Measurements from ENCODE around the gene LRRK1. TPM values are rescaled to one million over a fixed set of nuclear protein-coding genes. Genes with fewer than 3 reads are reported as not detected.

Gene LRRK1
- total and polyA plus RNA-seq, 2 donors (not counting 1 experiment from before 2014, with no cell fraction given), result 19.8 to 53.0 TPM

DNA sequence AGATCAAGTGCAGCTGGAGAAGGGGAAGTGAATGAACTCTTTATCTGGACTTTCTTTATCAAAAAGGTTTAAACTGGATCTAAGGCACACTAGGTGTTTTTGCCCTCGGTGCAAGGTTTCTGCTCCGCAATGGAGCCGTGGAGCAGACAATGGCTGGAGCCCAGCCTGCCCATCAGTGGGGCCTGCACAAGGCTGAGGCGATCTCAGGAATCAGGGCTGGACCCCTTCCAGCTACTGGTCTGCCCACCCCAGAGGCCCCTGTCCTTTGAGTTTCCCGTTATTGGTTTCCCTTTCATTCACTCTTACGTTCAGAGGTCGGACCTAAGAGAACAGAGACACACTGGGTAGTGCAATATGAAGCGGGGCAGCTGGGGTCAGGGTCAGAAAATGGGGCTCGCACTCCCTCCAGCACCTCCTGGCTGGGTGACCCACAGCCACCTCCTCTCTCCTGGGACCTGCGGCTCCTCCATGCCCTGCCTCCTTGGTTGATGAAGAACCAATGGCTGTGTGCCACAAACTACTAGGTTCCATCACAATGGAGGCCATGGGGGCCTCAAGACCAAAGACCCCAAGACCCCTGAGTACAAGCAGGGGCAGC is 168.1 kb downstream of the LRRK1 start:
- H3K4me1 ChIP-seq (ENCODE audit: control insufficient read depth in 2 of 2, insufficient read depth in 2 of 2, low read length in 2 of 2), result peaks cover 0 to 6% of the 10 kb centered on the region in 2 donors
- H3K9me3 Mint-ChIP-seq (ENCODE audit: insufficient read depth), result no peaks in the 10 kb centered on the region
- no peaks in the 10 kb centered on the region for H3K36me3 ChIP-seq (replicated peaks in 1 of 2; ENCODE audit: control extremely low read depth in 1 of 2, control insufficient read depth in 1 of 2, extremely low read depth in 1 of 2, insufficient read depth in 2 of 2, low read length in 1 of 2)
- no peak overlapping the region for H3K4me3 ChIP-seq (ENCODE audit: control extremely low read depth in 1 of 5, extremely low read depth in 1 of 5, insufficient read depth in 1 of 5, low read depth in 2 of 5, low read length in 4 of 5)
- intact Hi-C loops (cut with micrococcal nuclease), result loop anchor here (5.0 kb wide), 1 partner anchor 70 kb away; no protein-coding TSS in a partner anchor
- peaks cover 0 to 4% (median 0%) of the 10 kb centered on the region in 3 donors for H3K9me3 ChIP-seq (ENCODE audit: control extremely low read depth in 1 of 3, control insufficient read depth in 2 of 3, insufficient read depth in 1 of 3, low read length in 2 of 3)
- CTCF ChIA-PET, result interaction anchor here (1.2 to 8.7 kb wide), 5 partner anchors 15 to 173 kb away, joined by 3 to 138 read pairs (median 11); partner anchors contain the start of gene CHSY1
- TF ChIP-seq EZH2 (IDR thresholded peaks at IDR 0.05; ENCODE audit: borderline replicate concordance, insufficient read depth, low read depth, low read length, poor library complexity, severe bottlenecking), result no peak
- TF ChIP-seq, protein P1, sequence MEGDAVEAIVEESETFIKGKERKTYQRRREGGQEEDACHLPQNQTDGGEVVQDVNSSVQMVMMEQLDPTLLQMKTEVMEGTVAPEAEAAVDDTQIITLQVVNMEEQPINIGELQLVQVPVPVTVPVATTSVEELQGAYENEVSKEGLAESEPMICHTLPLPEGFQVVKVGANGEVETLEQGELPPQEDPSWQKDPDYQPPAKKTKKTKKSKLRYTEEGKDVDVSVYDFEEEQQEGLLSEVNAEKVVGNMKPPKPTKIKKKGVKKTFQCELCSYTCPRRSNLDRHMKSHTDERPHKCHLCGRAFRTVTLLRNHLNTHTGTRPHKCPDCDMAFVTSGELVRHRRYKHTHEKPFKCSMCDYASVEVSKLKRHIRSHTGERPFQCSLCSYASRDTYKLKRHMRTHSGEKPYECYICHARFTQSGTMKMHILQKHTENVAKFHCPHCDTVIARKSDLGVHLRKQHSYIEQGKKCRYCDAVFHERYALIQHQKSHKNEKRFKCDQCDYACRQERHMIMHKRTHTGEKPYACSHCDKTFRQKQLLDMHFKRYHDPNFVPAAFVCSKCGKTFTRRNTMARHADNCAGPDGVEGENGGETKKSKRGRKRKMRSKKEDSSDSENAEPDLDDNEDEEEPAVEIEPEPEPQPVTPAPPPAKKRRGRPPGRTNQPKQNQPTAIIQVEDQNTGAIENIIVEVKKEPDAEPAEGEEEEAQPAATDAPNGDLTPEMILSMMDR (IDR thresholded peaks at IDR 0.05), result no peak
- ATAC-seq (ENCODE audit: low read depth) (no peak), DNase-seq (no peak)
- no peaks in the 10 kb centered on the region for H3K27me3 Mint-ChIP-seq
- H3K4me3 Mint-ChIP-seq, result no peak overlapping the region
- no peak overlapping the region for H3K9ac ChIP-seq (ENCODE audit: low read length)
- 70% methylated on average over 9 of the region's 10 CpGs for WGBS (ENCODE audit: insufficient coverage)
- peaks cover 0 to 3% (median 0%) of the 10 kb centered on the region in 4 experiments for H3K27me3 ChIP-seq (replicated peaks in 1 of 4; ENCODE audit: control extremely low read depth in 1 of 4, control insufficient read depth in 3 of 4, insufficient read depth in 4 of 4, low read length in 3 of 4)
- POLR2A ChIA-PET, result no interaction called here
- no peak overlapping the region for H3K27ac Mint-ChIP-seq
- H3K27ac ChIP-seq (ENCODE audit: low read length in 2 of 2), result no peak overlapping the region
- H2AFZ ChIP-seq (ENCODE audit: insufficient read depth, low read depth, low read length, poor library complexity, severe bottlenecking), result no peak overlapping the region
- H3K4me1 Mint-ChIP-seq, result peaks cover 2% of the 10 kb centered on the region
- no peak overlapping the region for H3K4me2 ChIP-seq (replicated peaks; ENCODE audit: low read depth, low read length, poor library complexity, severe bottlenecking)
- H3K79me2 ChIP-seq (ENCODE audit: control insufficient read depth, insufficient read depth, low read length), result no peaks in the 10 kb centered on the region
- no peaks in the 10 kb centered on the region for H4K20me1 ChIP-seq (ENCODE audit: control insufficient read depth, insufficient read depth, low read length, poor library complexity, severe bottlenecking)

GRCh38 chr15:101088271-101088670 is 169.1 kb downstream of the LRRK1 start:
- peaks cover 0 to 3% (median 0%) of the 10 kb centered on the region in 4 experiments for H3K27me3 ChIP-seq (replicated peaks in 1 of 4; ENCODE audit: control extremely low read depth in 1 of 4, control insufficient read depth in 3 of 4, insufficient read depth in 4 of 4, low read length in 3 of 4)
- Mint-ChIP-seq H3K4me1 (peaks cover 2% of the 10 kb centered on the region), H3K4me3 (no peak overlapping the region), H3K9me3 (ENCODE audit: insufficient read depth) (no peaks in the 10 kb centered on the region), H3K27me3 (no peaks in the 10 kb centered on the region), H3K27ac (no peak overlapping the region)
- H3K27ac ChIP-seq (ENCODE audit: low read length in 2 of 2), result no peak overlapping the region
- POLR2A ChIA-PET, result no interaction called here
- 17% methylated on average over 3 of the region's 6 CpGs for WGBS (ENCODE audit: insufficient coverage)
- no peak overlapping the region for H3K4me2 ChIP-seq (replicated peaks; ENCODE audit: low read depth, low read length, poor library complexity, severe bottlenecking)
- TF ChIP-seq, protein P1 (IDR thresholded peaks at IDR 0.05), result no peak
- no peak for TF ChIP-seq EZH2 (IDR thresholded peaks at IDR 0.05; ENCODE audit: borderline replicate concordance, insufficient read depth, low read depth, low read length, poor library complexity, severe bottlenecking)
- H3K79me2 ChIP-seq (ENCODE audit: control insufficient read depth, insufficient read depth, low read length), result no peaks in the 10 kb centered on the region
- H3K9me3 ChIP-seq (ENCODE audit: control extremely low read depth in 1 of 3, control insufficient read depth in 2 of 3, insufficient read depth in 1 of 3, low read length in 2 of 3), result peaks cover 0 to 4% (median 0%) of the 10 kb centered on the region in 3 donors
- H3K4me3 ChIP-seq (ENCODE audit: control extremely low read depth in 1 of 5, extremely low read depth in 1 of 5, insufficient read depth in 1 of 5, low read depth in 2 of 5, low read length in 4 of 5), result no peak overlapping the region
- no peaks in the 10 kb centered on the region for H4K20me1 ChIP-seq (ENCODE audit: control insufficient read depth, insufficient read depth, low read length, poor library complexity, severe bottlenecking)
- intact Hi-C loops (cut with micrococcal nuclease), result loop anchor here (1.0 to 5.0 kb wide), 4 partner anchors 37 to 189 kb away; partner anchors contain the start of gene SELENOS
- H2AFZ ChIP-seq (ENCODE audit: insufficient read depth, low read depth, low read length, poor library complexity, severe bottlenecking), result no peak overlapping the region
- CTCF ChIA-PET, result interaction anchor here (1.0 to 8.7 kb wide), 9 partner anchors 14 to 177 kb away, joined by 3 to 138 read pairs (median 4); partner anchors contain the start of gene CHSY1
- ATAC-seq (ENCODE audit: low read depth) (no peak), DNase-seq (no peak)
- peaks cover 0 to 6% of the 10 kb centered on the region in 2 donors for H3K4me1 ChIP-seq (ENCODE audit: control insufficient read depth in 2 of 2, insufficient read depth in 2 of 2, low read length in 2 of 2)
- H3K9ac ChIP-seq (ENCODE audit: low read length), result no peak overlapping the region
- no peaks in the 10 kb centered on the region for H3K36me3 ChIP-seq (replicated peaks in 1 of 2; ENCODE audit: control extremely low read depth in 1 of 2, control insufficient read depth in 1 of 2, extremely low read depth in 1 of 2, insufficient read depth in 2 of 2, low read length in 1 of 2)
